Omental fat pad (tissue), 4 donors: Measurements from ENCODE around the gene SLAIN1. TPM values are rescaled to one million over a fixed set of nuclear protein-coding genes. Genes with fewer than 3 reads are reported as not detected.

ENCODE experiments used
- ATAC-seq: fragments of 150-250 bp; one replicate; pipeline ENCODE4 v1.9.1; 2016; ENCODE audit warnings: mild to moderate bottlenecking, moderate library complexity; ENCODE audit not compliant: low FRiP score
- DNase-seq: peaks from one replicate; pipeline ENCODE4 v3.0.0-alpha.2; 2019; ENCODE audit warnings: low spot score
- total RNA-seq, 4 donors: library from RNA; depleted of rRNA; stranded (reverse); fragments of >200 nt; gene quantifications; one replicate each; pipeline ENCODE4 v1.1.0, GENCODE V29; 2016
- TF ChIP-seq, protein P1 (sequence below), 3 donors: fragments of 450-650 bp; IDR thresholded peaks; one replicate each; pipeline ENCODE4 v1.5.1; 2016 to 2017; ENCODE audit warnings: antibody characterized with exemption in 3 of 3, mild to moderate bottlenecking in 3 of 3, moderate library complexity in 2 of 3

Gene SLAIN1
- total RNA-seq, 4 donors from 2014 or later, result 1.3 to 9.8 (median 4.9) TPM

DNA sequence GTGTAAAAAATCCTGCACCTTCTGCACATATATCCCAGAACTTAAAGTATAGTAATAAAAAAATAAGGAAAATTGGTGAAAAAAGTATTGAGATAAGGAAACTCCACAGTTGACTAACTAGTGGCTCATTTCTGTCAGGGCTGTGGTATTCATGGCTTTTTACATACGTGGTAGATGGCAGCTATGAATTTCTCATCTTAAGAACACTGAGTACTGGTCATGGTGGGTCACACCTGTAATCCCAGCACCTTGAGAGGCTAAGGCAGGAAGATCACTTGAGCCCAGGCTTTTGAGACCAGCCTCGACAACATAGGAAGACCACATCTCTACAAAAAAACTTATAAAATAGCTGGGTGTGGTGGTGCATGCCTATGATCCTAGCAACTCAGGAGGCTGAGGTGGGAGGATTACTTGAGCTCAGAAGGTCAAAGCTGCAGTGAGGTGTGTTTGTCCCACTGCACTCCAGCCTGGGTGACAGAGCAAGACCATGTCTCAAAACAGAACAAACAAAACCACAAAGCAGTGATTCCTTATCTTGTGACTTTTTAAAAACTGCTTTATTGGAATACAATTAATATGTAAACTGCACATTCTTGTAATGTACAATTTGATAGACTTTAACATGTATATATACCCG, 16.8 kb downstream of the SLAIN1 start:
- TF ChIP-seq, protein P1, sequence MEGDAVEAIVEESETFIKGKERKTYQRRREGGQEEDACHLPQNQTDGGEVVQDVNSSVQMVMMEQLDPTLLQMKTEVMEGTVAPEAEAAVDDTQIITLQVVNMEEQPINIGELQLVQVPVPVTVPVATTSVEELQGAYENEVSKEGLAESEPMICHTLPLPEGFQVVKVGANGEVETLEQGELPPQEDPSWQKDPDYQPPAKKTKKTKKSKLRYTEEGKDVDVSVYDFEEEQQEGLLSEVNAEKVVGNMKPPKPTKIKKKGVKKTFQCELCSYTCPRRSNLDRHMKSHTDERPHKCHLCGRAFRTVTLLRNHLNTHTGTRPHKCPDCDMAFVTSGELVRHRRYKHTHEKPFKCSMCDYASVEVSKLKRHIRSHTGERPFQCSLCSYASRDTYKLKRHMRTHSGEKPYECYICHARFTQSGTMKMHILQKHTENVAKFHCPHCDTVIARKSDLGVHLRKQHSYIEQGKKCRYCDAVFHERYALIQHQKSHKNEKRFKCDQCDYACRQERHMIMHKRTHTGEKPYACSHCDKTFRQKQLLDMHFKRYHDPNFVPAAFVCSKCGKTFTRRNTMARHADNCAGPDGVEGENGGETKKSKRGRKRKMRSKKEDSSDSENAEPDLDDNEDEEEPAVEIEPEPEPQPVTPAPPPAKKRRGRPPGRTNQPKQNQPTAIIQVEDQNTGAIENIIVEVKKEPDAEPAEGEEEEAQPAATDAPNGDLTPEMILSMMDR (IDR thresholded peaks at IDR 0.05), result no peak
- no peak for ATAC-seq
- DNase-seq, result no peak

DNA sequence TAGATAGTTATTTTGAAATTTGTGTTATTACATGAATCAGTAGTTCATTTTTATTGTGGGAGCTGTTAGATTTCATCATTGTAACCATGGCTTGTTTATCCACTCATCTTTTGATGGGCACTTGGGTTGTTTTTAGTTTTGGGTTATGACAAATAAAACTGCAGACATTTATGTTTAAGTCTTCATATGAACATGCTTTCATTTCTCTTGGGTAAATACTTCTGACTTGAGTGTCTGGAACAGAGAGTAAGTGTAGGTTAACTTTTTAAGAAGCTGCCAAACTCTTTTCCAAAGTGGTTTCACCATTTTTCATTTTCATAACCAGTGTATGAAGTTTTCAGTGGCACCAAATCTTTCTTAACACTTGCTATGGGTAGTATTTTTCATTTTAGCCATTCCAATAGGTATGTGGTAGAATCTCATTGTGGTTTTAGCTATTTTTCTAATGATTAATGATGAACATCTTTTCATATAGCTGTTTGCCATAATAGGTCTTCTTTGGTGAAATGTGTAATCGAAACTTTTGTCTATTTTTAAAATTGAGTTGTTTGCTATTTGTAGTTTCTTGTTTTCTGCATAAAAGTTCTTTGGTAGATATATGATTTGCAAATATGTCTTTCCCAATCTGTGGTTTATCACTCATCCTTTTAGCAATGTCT, 17.9 kb downstream of the SLAIN1 start:
- DNase-seq (no peak), ATAC-seq (no peak)
- TF ChIP-seq, protein P1 (IDR thresholded peaks at IDR 0.05), result no peak

DNA sequence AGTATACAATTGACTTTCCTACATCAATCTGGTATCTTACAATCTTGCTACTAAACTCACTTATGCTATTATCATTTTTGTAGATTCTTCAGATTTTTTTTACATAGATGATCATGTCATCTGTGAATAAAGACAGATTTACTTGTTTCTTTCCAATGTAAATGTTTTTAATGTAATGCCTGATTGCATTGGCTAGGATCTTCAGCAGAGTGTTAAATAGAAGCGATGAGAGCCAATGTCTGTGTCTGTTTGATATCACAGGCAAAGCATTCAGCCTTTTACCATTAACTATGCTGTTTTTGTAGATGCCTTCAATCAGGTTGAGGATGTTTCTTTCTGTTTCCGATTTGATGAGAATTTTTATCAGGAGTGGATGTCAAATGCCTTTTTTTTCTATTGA, 19.2 kb downstream of the SLAIN1 start:
- TF ChIP-seq, protein P1 (IDR thresholded peaks at IDR 0.05), result no peak
- DNase-seq (no peak), ATAC-seq (no peak)

DNA sequence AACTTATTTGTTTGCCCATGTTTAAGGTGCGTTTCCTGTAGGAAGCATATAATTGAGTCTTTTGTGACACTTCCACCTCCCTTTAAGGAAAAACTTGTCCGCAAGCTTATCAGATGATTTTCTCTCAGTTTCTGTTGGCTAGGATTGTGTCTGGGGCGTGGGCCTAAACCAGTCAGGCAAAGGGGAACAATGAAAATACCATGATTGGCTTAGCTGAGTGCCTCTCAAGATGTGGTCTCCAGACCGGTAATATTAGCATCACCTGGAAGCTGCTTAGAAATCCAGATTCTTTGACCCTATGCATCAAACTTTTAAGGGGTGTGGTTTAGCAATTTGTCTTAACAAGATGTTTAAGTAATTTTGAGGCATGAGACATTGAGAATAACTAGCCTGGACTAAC, 20.0 kb downstream of the SLAIN1 start:
- ATAC-seq, result no peak
- no peak for DNase-seq
- TF ChIP-seq, protein P1 (IDR thresholded peaks at IDR 0.05), result no peak

DNA sequence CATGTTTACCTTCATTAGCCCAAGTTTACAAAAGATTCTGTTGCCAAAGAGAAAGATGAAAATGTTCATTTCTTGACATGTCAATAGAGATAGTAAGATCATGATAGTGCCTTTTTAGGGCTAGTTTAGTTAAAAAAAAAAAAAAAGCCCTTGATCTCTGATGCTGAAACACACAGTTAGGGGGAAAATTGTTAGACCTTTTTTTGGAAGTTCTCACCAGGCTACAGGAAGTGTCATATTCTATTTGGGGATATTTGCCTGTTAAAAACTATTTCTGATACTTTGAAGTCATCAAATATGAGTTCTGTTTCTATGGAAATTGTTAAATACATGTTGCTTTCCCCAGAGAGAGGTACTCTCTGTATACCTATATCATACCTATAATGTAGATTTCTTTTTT, 21.6 kb downstream of the SLAIN1 start:
- TF ChIP-seq, protein P1 (IDR thresholded peaks at IDR 0.05), result no peak
- no peak for ATAC-seq
- no peak for DNase-seq

DNA sequence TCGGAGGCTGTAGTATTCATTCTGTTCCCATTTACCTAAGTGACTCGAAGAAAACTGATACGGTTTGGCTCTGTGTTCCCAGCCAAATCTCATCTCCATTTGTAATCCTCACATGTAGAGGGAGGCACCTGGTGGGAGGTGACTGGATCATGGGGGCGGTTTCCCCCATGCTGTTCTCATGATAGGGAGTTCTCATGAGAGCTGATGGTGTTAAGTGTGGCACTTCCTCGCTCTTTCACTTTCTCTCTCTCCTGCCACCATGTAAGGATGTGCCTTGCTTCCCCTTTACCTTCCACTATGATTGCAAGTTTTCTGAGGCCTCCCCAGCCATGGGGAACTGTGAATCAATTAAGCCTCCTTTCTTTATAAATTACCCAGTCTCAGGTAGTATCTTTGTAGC, 23.5 kb downstream of the SLAIN1 start:
- DNase-seq (no peak), ATAC-seq (no peak)
- TF ChIP-seq, protein P1 (IDR thresholded peaks at IDR 0.05), result no peak

DNA sequence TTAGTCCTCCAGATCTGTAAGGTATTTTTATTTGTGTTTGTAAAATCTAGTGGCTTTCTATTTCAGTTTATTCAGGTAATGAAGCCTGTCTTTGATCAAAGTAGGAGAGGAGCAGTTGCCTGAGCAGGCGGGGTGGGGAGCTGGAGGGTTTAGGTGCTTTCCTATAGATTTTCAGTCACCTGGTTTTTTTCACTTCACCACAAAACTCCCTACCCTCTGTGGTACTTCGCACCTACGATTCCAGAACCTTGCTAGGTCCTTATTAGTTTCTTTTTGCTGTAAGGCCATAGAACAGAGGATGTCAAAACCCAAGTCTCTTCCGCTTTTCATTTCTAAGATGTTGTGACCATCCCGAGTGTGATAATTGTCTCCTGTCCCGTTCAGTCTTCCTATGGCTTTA, 26.6 kb downstream of the SLAIN1 start:
- TF ChIP-seq, protein P1 (IDR thresholded peaks at IDR 0.05), result no peak
- no peak for DNase-seq
- no peak for ATAC-seq
